22Rv1 (cell line): ENCODE results near the gene LARGE2.

Experiments used
- ZFX ChIP-seq: fragments of 450-650 bp; IDR thresholded peaks from 2 replicates; pipeline ENCODE4 v1.6.1; 2017; ENCODE audit warnings: antibody characterized with exemption, borderline replicate concordance
- TF ChIP-seq, protein P1 (sequence below): fragments of 450-650 bp; IDR thresholded peaks from 2 replicates; pipeline ENCODE4 v1.5.1; 2017; ENCODE audit warnings: mild to moderate bottlenecking

DNA sequence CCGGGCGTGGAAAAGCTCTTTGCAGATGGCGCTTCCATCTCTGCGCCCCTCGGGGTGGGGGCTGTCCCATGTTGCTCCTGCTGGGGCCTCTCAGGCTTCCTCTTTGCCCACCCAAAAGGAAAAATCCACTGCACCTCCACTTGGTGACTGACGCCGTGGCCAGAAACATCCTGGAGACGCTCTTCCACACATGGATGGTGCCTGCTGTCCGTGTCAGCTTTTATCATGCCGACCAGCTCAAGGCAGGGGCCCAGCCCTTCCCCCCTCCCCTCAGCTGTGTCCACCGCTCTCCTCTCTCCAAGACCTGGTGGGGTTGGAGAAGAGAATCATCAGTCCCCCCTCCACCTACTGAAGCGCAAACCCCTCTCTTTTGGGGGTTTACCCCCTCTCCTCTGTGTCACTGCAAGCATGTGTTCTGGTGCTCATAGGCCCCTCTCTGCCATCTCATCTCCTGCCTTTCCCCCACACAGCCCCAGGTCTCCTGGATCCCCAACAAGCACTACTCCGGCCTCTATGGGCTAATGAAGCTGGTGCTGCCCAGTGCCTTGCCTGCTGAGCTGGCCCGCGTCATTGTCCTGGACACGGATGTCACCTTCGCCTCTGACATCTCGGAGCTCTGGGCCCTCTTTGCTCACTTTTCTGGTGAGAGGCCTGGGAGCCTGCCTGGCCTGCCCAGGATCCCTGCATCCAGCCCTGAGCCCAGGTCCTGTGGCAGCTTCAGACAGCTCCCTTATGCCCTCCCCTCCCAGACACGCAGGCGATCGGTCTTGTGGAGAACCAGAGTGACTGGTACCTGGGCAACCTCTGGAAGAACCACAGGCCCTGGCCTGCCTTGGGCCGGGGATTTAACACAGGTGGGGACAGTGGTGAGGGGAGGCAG lies 1.8 kb downstream of the LARGE2 start:
- TF ChIP-seq, protein P1, sequence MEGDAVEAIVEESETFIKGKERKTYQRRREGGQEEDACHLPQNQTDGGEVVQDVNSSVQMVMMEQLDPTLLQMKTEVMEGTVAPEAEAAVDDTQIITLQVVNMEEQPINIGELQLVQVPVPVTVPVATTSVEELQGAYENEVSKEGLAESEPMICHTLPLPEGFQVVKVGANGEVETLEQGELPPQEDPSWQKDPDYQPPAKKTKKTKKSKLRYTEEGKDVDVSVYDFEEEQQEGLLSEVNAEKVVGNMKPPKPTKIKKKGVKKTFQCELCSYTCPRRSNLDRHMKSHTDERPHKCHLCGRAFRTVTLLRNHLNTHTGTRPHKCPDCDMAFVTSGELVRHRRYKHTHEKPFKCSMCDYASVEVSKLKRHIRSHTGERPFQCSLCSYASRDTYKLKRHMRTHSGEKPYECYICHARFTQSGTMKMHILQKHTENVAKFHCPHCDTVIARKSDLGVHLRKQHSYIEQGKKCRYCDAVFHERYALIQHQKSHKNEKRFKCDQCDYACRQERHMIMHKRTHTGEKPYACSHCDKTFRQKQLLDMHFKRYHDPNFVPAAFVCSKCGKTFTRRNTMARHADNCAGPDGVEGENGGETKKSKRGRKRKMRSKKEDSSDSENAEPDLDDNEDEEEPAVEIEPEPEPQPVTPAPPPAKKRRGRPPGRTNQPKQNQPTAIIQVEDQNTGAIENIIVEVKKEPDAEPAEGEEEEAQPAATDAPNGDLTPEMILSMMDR = no peak
- no peak for TF ChIP-seq ZFX
